Vagina (tissue), 2 donors: ENCODE measurements around the gene PTOV1.

ENCODE experiments used
- CTCF ChIP-seq, 3 experiments: fragments of 450-650 bp in 2 of 3; fragments of 200-600 bp in 1 of 3; sonication (generic) in 1 of 3; IDR thresholded peaks; one replicate each; pipeline ENCODE4 v1.5.1; 2017 to 2019; ENCODE audit warnings: antibody characterized with exemption in 3 of 3, mild to moderate bottlenecking in 2 of 3, moderate library complexity in 2 of 3
- POLR2A ChIP-seq, 2 donors: fragments of 450-650 bp; IDR thresholded peaks; one replicate each; pipeline ENCODE4 v1.6.1; 2017; ENCODE audit warnings: antibody characterized with exemption in 2 of 2, mild to moderate bottlenecking in 2 of 2, moderate library complexity in 2 of 2
- POLR2AphosphoS5 ChIP-seq, 2 donors: sonication (generic); formaldehyde crosslinking; IDR thresholded peaks; one replicate each; pipeline ENCODE4 v1.9.0; 2017; ENCODE audit warnings: antibody characterized with exemption in 2 of 2, mild to moderate bottlenecking in 2 of 2, low read depth in 1 of 2; ENCODE audit not compliant: insufficient read depth in 1 of 2

DNA sequence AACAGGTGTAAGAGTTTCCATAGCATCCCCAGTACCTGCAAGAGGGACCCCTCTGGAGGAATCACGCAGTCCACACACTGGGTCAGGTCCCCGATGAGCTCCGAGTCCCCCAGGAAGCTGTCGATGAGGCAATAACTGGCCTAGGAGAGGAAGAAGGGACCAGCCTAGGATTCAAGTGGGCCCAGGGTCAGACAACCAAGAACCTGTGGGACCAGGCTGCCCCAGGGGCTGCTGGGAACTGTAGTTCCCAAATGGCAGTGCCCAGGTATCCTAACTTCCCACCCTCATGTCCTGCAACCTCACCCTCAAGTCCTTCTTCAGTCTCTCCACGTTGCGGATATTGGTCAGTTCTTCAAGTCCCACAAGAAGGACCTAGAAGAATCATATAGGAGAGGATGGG, 39.6 kb upstream of the PTOV1 start:
- TF ChIP-seq CTCF (IDR thresholded peaks at IDR 0.05) (no peak), POLR2A (IDR thresholded peaks at IDR 0.05) (no peak), POLR2AphosphoS5 (IDR thresholded peaks at IDR 0.05; ENCODE audit: insufficient read depth in 1 of 2, low read depth in 1 of 2) (no peak)
